Esophagus squamous epithelium (tissue), 4 donors: ENCODE data around the gene CLPSL1.

ENCODE experiments used
- POLR2A ChIP-seq, 4 donors: fragments of 450-650 bp; IDR thresholded peaks; one replicate each; pipeline ENCODE4 v1.6.1; 2017; ENCODE audit warnings: antibody characterized with exemption in 4 of 4, mild to moderate bottlenecking in 4 of 4, moderate library complexity in 3 of 4
- TF ChIP-seq, protein P1 (sequence below), 6 experiments: fragments of 450-650 bp in 4 of 6; fragments of 200-600 bp in 2 of 6; sonication (generic) in 2 of 6; IDR thresholded peaks; one replicate each; pipeline ENCODE4 v1.5.1; 2016 to 2019; ENCODE audit warnings: antibody characterized with exemption in 6 of 6, mild to moderate bottlenecking in 4 of 6, moderate library complexity in 4 of 6

GRCh38 chr6:35745509-35745908 is 35.3 kb upstream of the CLPSL1 start:
- TF ChIP-seq, protein P1, sequence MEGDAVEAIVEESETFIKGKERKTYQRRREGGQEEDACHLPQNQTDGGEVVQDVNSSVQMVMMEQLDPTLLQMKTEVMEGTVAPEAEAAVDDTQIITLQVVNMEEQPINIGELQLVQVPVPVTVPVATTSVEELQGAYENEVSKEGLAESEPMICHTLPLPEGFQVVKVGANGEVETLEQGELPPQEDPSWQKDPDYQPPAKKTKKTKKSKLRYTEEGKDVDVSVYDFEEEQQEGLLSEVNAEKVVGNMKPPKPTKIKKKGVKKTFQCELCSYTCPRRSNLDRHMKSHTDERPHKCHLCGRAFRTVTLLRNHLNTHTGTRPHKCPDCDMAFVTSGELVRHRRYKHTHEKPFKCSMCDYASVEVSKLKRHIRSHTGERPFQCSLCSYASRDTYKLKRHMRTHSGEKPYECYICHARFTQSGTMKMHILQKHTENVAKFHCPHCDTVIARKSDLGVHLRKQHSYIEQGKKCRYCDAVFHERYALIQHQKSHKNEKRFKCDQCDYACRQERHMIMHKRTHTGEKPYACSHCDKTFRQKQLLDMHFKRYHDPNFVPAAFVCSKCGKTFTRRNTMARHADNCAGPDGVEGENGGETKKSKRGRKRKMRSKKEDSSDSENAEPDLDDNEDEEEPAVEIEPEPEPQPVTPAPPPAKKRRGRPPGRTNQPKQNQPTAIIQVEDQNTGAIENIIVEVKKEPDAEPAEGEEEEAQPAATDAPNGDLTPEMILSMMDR (IDR thresholded peaks at IDR 0.05), result no peak
- no peak for TF ChIP-seq POLR2A (IDR thresholded peaks at IDR 0.05)
